Measurements from ENCODE around the gene PGF.

The PGF gene

DNA sequence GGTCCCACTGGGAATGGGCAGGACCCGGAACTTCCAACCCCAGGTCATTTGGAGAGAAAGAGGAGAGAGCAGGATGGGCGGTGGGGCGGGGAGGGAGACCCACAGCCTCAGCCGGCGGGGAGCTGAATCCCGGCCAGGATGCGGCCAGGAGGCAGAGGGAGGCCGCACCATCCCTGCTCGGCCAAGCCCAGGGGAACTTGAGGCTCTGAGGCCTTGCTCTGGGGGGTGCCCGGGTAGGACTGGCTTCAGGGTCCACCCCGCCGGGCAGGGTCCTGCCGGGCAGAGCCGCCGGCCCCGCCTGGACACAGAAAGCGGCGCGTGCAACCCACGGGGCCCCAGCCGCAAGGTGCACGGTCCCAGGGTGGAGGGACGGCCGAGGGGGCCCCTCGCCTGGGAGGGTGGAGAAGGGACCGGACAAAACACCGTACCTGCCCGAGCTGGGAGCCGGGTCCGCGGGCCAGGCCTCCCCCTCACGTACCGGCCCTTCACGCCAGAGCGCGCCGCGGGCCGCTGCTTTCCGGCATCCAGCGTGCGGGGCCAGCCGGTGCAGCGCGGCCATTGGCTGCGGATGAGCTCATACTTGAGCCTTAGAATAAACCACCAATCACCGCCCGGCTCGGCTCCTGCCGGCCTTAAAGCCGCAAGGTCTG, 32.5 kb downstream of the PGF start, which contains the start of gene RPS6KL1:
Gene RPS6KL1 (minus strand): TSS at position 509 of the 650 bp plus-strand sequence. CDS start 1,719 bp downstream, outside the sequence.
- in situ Hi-C loops (cut with HindIII; ENCODE audit: low sequenced_read_pairs): no loop called here

DNA sequence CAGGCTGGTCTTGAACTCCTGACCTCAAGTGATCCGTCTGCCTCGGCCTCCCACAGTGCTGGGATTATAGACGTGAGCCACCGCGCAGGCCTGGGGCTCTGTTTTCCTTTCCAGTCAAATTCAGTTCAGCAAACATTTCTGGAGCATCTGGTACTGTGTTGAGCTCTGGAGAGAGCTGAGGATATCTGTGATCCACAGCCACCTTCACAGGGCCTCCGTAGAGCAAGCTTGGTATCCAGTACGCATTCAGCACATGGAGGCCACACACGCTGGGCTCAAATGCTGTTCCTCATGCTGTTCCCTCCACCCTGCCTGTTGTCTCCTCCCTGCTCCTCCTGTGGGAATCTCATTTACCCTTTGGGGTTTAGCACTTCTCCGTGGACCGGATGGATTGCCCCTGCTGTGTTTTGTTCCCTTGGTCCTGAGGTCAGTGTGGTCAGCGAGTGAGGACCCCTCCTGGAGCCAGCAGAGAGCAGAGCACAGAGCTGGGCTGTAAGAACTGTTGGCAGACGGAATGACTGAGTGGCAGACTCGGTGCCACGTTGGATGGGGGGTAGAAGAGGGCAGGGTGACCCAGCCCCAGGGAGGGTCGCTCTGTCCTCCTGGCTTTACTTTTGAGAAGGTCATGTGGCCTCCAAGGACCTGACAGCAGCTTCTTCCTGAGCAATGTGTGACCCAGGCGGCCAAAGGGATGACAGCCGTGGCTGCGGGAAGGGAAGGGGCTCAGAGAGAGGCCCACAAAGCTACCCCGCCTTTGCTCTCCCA, 33.2 kb downstream of the PGF start:
- in situ Hi-C loops (cut with HindIII; ENCODE audit: low sequenced_read_pairs): no loop called here

DNA sequence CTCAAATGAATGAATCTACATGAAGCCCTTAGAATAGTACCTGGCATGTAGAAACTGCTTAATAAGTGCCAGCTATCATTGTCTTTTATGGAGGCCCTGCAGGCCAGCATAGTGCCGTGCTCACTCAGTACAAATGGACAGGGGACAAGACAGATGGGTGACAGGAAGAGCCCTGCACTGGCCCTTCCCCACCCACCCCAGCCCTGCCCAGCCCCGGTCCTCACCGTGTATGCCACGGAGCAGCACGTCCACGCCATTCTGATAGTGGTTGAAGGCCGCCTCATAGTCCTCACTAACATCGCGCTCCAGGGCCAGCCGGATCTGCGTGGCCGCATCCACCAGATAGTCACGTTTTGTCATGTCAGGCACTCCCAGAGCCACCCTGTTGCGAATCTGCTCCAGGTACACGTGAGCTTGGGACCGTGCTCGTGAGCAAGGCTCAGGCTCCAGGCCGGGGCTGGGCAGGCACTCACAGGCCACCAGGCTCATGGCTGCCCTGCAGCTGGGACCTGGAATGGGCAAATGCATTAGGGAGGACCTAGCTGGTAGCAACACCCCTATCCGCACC, 34.3 kb downstream of the PGF start:
- in situ Hi-C loops (cut with HindIII; ENCODE audit: low sequenced_read_pairs): no loop called here

DNA sequence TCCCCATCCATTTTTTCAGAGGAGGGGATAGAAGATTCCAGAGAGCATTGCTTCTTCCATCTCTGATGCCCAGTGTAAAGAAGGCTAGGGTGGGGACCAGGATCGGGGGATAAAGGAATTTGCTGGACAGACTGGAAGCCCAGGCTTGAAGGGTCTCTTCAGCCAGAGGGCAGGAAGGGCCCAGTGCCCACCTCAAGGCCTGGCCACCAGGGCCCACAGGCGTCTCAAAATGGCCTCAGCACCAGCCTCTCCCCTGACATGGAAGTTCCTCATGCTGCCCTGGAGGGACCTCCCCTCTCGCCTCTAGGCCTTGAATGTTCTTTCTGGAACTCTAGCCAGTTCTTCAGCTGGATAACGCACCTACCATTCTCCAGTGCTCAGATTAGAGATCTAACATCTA, 35.1 kb downstream of the PGF start:
- in situ Hi-C loops (cut with HindIII; ENCODE audit: low sequenced_read_pairs): no loop called here

DNA sequence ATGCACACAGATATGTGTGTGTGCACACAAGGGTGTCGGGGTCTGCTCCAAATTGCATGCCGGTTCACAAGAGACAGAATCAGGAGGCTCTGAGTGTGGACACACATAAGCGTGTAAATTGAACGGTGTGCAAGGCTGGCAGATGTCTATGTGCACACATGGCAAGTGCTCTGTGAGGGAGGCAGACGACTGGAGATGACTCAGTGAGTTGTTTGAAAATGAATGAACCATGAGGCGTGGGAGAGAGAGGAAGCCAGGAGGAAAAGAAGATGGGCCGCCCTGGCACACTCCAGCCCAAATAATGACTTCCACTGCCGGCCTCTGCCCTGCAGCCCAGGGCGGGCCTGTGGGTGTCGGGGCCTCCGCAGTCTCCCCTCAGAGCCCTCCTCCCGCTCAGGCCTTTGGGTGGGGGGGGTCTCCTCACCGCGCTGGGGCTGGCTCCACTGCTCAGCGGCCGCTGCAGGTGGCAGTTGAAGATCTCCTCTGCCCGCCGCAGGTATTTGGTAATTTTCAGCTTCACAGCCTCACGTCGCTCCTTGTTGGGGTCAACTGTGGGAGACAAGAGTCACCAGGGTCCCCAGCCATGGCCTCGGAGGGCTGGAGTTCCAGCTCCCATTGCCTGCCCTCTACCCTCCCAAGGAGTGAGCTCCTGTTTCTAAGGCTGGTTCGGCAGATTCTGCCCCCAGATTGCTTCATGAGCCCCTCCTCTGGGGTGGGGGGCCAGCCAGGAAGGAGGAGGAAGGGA, 35.8 kb downstream of the PGF start:
- in situ Hi-C loops (cut with HindIII; ENCODE audit: low sequenced_read_pairs): no loop called here

DNA sequence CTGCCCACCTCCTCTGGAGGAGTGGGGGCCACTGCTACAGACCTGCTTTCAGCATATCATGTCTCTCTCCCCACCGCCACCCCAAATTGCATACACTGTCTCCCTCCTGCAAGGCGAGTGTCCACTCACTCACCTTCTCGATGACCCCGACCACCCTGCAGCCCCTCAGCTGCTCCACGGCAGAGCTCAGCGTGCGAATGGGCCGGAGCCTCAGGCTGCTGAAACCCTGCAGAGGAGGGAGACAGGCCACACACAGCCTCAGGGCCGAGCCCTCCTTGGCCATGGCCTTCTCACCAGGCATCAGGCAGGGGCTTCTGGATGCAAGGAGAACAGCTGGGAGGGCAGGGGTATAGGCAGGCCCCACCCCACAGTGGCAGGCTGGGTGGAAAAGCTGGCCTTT, 37.0 kb downstream of the PGF start:
- in situ Hi-C loops (cut with HindIII; ENCODE audit: low sequenced_read_pairs): no loop called here

DNA sequence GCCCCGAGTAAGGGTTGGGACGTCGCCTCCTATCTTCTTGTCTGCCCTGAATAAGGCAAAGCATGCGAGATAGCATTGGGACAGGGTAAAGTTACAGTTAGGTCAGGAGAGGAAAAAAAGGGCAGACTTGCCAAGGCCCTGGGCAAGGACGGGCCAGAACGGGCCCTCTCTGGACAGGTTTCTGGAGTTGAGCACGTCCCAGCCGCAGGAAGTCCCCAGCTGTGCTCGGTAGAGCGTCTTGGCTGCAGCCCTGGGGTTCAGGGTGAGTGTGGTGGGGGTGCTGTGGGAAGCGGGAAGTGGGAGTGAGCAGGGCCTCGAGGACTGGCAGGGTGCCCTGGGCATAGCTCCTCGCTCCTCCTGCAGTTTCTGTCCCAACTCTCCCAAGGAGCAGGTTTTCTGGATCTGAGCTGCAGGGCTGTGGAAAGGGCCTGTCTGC, 37.7 kb downstream of the PGF start:
- in situ Hi-C loops (cut with HindIII; ENCODE audit: low sequenced_read_pairs): no loop called here

DNA sequence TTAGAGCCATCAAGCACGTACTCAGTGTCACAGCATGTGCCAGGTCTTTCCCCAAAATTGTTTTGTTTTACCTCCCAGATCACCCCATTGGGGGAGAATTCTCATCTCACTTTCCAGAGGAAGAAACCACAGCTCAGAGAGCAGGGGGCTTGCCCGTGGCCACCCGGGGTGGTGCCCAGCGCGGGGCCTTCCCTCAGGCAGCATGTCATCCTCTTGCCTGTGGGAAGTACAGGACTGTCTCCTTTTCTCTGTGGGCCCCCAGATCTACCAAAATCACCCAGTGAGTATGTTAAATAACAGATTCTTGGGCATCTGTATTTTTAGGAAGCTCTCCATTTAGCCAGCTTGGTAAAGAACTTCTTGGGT, 38.2 kb downstream of the PGF start:
- in situ Hi-C loops (cut with HindIII; ENCODE audit: low sequenced_read_pairs): no loop called here

DNA sequence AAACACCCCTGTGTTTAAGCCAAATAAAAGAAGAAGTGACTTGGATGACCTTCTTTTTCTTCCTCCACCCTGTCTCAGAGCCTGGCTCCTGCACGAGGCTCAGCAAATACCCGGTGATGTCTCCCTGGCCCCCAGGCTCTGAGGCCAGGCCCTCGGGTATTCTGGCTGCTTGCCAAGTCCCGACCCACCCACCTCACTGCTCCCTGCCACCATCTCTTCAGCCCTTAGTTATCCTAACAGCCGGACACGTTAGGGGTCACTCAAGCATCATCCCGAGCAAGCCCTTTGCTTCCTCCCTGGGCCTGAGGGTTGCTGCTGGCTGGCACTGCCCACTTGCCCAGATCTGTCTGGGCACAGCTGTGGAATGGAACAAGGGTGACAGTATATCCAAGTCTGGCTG, 39.6 kb downstream of the PGF start:
- in situ Hi-C loops (cut with HindIII; ENCODE audit: low sequenced_read_pairs): no loop called here

DNA sequence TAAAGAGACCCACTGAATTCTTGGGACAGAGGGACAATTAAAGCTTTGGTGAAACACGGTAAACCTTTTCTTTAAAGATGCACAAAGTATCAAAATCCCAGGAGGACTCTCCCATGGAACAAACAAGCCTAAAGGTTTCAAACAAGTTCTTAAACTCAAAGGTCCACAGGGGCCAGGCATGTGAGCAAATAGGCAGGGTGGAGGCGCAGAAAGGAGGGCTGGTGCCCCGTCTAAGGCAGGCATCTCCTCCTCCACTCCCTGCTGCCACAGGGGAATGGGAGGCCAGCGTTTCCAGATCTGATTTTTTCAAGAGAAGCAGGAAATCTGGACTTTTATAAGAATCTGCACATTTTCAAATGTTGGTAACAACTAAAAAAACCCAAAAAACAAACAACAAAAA, 40.0 kb downstream of the PGF start:
- in situ Hi-C loops (cut with HindIII; ENCODE audit: low sequenced_read_pairs): no loop called here

DNA sequence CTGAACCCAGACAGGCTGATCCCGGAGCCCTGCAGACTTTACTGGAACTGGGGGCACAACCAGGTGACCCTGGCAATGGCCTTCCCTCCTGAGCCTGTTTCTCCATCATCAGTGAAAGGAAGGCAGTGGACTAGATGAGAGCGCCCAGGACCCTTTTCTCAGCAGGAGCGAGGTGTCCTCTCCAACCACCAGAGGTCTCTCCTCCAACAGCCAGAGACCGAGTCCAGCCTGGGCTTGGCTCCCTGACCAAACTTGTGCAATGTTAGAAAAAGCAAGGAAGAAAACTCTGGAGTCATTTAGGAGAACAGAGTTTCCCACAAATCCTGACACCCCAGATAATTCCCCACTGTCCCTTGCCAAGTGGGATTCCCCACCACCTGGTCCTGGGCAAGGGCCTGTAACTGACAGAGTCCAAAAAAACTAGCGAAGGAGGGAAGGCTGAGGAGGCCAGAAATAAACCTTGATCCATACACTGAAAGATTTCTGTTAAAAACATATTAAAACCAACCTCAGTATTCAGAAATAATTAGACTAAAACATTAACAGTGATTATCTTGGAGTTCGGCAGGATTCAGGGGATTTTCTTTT, 41.3 kb downstream of the PGF start:
- in situ Hi-C loops (cut with HindIII; ENCODE audit: low sequenced_read_pairs): no loop called here

DNA sequence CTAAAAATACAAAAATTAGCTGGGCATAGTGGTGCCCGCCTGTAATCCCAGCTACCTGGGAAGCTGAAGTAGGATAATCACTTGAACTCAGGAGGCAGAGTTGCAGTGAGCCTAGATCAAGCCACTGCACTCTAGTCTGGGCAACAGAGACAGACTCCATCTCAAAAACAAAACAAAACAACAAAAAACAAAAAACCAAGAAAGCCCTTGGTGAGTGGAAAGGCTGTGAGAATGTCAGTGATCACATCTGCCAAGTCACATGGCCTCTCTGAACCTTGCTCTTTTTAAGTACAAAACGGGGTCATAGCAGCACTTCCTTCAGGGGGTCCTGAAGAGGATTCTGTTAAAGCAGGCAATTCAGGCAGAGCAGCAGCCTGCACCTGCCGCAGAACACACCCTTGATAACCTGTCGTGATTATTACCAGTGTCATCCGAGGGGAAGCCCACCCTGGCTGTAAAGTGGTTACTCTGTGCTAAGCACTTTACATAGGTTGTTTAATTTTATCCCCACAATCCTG, 41.9 kb downstream of the PGF start:
- in situ Hi-C loops (cut with HindIII; ENCODE audit: low sequenced_read_pairs): no loop called here

DNA sequence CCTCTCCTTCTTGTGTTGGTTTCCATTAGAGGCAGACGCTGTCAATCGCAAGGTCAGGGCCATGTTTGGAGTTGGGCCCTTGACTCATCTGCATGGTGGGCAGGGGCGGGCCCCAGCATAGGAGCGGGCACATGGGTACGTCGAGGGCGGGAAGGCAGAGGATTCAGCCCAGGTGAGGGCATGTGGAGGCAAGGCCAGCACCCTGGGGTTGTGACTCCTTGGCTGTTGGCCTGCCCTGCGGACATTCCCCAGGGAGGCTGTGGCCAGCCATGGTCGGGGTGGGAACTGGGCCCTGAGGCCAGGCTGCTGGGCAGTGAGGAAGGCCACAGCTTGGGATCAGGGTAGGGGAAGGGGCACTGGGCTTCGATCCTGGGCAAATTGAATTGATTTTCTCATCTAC, 42.6 kb downstream of the PGF start:
- in situ Hi-C loops (cut with HindIII; ENCODE audit: low sequenced_read_pairs): no loop called here

DNA sequence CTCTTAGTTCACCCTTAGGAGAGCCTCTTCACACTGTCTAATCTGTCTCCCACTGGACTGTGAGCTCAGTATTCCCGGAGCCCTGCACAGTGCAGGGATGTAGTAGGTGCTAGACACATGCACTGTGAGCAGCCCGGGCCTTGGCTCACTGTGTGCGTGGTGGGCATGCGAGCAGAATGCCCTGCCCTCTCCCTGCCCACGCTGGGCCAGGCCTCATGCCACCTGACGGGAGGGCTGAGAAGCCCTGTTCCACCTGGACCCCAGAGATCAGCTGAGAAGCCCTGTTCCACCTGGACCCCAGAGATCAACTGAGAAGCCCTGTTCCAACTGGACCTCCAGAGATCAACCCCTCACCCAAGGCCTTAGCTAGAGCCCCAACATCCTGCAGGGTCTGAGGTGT, 43.3 kb downstream of the PGF start:
- in situ Hi-C loops (cut with HindIII; ENCODE audit: low sequenced_read_pairs): no loop called here

DNA sequence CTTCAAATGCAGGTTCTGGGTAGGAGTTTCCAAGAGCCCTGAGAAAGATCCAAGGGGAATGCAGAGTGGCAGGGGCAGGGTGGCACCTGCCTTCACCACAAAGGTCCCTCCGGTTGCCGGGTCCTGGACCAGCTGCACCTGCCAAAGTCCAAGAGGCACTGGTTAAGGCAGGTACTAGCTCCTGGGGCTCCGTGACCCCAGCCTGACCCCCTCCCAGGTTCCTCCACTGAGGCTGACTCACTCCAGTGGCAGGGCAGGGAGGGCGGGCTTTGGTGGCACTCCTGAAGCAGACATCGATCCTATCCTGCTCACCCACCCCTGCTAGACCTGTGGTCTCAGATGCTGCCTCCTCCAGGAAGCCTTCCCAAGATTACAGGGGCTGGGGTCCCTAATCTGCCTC, 43.7 kb downstream of the PGF start:
- in situ Hi-C loops (cut with HindIII; ENCODE audit: low sequenced_read_pairs): no loop called here

DNA sequence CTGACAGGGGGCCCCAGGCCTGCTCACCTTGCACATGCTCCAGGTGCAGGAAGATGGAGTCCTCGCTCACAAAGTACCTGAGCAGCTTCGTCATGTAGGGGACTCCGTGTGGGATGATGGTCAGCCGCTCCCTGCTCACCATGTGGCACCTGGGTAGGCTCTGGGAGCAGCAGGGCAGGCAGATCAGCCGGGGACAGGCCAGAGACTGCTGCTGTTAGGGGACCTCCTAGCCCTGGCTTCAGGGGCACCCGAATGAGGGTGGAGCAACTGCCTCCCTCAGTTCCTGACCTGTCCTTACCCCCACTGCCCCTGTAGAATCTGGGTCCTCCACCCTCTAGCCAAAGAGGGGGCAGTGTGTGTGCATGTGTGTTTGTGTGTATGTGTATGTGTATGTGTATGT, 44.2 kb downstream of the PGF start:
- in situ Hi-C loops (cut with HindIII; ENCODE audit: low sequenced_read_pairs): no loop called here

DNA sequence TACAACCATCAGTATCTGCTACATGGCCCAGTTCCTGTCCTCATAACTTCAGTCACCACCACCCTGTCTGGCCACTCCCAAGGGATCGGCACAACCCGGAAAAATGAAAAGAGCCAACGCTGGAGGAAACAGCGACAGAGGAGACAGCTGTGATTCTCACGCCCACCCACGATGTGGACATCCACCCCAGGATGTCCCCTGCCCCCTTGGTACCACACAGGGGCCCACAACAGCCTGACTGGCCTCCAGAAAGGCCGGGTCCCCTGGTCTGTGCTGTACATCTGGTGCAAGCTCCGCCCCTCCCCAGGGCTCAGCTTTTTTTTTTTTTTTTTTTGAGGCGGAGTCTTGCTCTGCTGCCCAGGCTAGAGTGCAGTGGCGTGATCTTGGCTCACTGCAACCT, 44.8 kb downstream of the PGF start:
- in situ Hi-C loops (cut with HindIII; ENCODE audit: low sequenced_read_pairs): no loop called here

DNA sequence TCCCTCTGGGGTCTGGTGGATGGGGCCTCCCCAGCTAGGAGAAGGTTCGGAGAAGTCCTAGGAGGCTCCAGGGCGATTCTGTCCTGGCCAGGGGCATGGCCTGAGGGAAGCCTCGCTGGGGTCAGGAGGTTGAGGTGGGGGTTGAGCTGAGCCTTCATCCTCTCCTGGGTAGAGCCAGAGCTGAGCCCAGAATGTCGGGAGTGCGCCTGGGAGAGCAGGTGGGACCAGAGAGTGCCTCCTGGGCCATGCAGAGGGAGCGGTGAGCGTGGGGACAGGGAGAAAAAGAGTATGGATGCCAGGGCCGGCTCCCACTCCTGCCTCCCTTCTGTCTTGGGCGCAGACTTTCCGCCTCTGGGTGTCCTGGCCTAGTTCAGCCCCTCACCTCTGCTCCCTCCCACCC, 45.5 kb downstream of the PGF start:
- in situ Hi-C loops (cut with HindIII; ENCODE audit: low sequenced_read_pairs): loop anchor here (5.0 kb wide), 1 partner anchor 53 kb away; no protein-coding TSS in a partner anchor

DNA sequence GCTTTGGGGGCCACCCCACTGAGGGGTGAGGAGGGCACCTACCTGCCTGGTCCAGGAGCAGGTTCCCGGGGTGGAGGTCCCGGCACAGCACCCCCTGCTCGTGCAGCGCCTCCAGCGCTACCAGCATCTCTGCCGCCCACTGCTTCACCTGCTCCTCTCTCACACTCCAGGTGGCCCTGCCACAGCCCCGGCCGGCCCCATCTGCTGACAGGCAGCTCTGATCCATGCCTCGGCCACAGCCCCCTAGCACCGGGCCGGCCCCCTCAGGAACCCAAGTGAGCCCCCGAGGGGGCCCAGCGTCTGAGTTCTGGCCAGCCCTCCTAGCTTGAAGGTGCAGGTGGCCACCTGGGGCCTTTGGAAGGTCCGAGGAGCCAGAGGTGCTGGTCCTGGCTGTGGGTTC, 45.9 kb downstream of the PGF start:
- in situ Hi-C loops (cut with HindIII; ENCODE audit: low sequenced_read_pairs): loop anchor here (5.0 kb wide), 1 partner anchor 52 kb away; no protein-coding TSS in a partner anchor

DNA sequence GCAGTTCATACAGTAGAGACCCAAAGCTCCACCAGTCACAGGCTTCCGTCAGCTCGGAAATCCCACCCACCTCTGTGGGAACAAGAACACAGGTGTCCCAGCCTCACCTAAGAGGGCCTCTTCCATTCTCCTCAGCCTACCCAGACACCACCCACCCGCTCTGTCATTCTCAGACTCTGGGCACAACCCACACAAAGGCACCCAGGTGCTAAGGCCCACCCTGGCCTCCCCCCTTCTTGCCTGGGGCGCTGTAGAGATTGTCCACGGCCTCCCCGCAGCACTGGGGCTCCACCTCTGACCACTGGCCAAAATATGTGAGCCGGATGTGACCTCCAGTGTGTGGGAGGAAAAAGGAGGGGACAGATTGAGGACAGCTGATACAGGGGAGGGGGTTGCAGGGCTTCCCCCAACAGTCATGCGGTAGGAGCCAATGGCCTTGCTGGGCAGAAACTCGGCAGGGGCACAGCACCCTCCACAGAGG, 46.5 kb downstream of the PGF start:
- in situ Hi-C loops (cut with HindIII; ENCODE audit: low sequenced_read_pairs): loop anchor here (5.0 kb wide), 1 partner anchor 52 kb away; no protein-coding TSS in a partner anchor

DNA sequence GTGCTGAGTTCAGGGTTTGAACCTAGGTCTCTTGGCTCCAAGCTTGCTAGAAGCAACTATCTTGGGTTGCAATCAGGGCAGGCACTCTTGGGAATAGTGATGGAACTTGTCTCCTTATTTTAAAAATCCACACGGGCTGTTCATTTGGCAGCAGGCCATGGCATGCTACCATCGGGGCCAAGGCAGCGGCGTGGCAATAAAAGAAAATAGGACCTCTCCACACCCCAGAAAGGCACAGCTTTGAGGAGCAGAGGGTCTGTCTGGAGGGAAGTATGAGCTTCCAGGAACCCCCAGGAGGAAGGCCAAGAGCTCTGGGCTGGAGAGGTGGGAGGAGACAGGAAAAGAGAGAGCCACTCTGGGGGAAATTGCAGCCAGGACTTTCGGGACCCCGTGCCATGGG, 47.7 kb downstream of the PGF start:
- in situ Hi-C loops (cut with HindIII; ENCODE audit: low sequenced_read_pairs): loop anchor here (5.0 kb wide), 1 partner anchor 50 kb away; no protein-coding TSS in a partner anchor
